HEK293 (cell line): ENCODE results near the gene GGPS1.

Experiments used
- CTCF ChIP-seq: fragments of 450-650 bp; formaldehyde crosslinking; IDR thresholded peaks from 2 replicates; pipeline ENCODE4 v1.5.1; 2016; ENCODE audit warnings: missing biosample characterization, missing genetic modification characterization
- GLI2 ChIP-seq: fragments of 450-650 bp; formaldehyde crosslinking; IDR thresholded peaks from 2 replicates; pipeline ENCODE4; 2017; ENCODE audit warnings: missing biosample characterization, missing genetic modification characterization, low read depth, borderline replicate concordance
- KLF17 ChIP-seq: fragments of 450-650 bp; formaldehyde crosslinking; IDR thresholded peaks from 2 replicates; pipeline ENCODE4 v1.5.1; 2016; ENCODE audit warnings: missing biosample characterization, missing genetic modification characterization
- ZNF10 ChIP-seq: fragments of 450-650 bp; formaldehyde crosslinking; IDR thresholded peaks from 2 replicates; pipeline ENCODE4 v1.5.1; 2017; ENCODE audit warnings: missing biosample characterization, missing genetic modification characterization
- ZNF514 ChIP-seq: fragments of 450-650 bp; formaldehyde crosslinking; IDR thresholded peaks from 2 replicates; pipeline ENCODE4 v1.5.1; 2016; ENCODE audit warnings: missing biosample characterization, missing genetic modification characterization
- TF ChIP-seq, protein P1 (sequence below): fragments of 450-650 bp; formaldehyde crosslinking; IDR thresholded peaks from 2 replicates; pipeline ENCODE4 v1.5.1; 2017; ENCODE audit warnings: missing biosample characterization, mild to moderate bottlenecking, missing genetic modification characterization, moderate library complexity

DNA sequence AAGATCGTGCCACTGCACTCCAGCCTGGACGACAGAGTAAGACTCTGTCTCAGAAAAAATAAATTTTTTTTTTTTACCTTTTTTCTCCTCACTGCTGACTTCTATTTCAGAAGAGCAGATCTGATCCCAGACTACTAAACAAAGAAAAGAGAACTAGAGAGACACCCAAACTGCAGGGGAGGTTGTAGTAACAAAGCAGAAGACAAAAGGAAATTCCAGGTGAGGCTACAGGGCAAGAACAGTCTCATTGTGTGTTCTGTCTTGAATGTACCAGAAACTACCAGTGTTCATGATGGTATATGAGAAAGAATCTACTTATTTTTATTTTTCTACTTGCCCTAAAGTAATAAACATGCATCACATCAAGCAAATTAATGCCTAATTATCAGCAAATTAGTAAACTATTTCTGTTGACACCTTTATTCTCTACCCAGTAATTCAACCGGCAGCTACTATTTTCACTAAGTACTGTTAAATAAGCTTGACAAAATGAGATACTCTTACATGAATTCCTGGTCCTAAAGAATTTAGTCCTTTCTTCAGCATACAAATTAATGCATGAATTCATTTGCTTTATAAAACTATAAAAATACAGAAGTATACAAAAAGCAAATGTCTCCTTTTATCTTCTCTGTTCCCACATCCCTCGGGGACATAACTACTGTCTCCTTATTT, 41.0 kb upstream of the GGPS1 start:
- TF ChIP-seq CTCF (tag by site-specific recombination): no peak
- TF ChIP-seq ZNF10 (tag by site-specific recombination): no peak
- TF ChIP-seq ZNF514 (tag by site-specific recombination): no peak
- no peak for TF ChIP-seq GLI2 (tag by site-specific recombination)
- TF ChIP-seq, protein P1, sequence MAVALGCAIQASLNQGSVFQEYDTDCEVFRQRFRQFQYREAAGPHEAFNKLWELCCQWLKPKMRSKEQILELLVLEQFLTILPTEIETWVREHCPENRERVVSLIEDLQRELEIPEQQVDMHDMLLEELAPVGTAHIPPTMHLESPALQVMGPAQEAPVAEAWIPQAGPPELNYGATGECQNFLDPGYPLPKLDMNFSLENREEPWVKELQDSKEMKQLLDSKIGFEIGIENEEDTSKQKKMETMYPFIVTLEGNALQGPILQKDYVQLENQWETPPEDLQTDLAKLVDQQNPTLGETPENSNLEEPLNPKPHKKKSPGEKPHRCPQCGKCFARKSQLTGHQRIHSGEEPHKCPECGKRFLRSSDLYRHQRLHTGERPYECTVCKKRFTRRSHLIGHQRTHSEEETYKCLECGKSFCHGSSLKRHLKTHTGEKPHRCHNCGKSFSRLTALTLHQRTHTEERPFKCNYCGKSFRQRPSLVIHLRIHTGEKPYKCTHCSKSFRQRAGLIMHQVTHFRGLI (tag by site-specific recombination): no peak
- no peak for TF ChIP-seq KLF17 (tag by site-specific recombination)
